ENCODE measurements around the gene BRPF3. TPM values are rescaled to one million over a fixed set of nuclear protein-coding genes. Genes with fewer than 3 reads are reported as not detected.

The BRPF3 gene
- total RNA-seq, 1 donor from 2014 or later = 36.2 TPM

GRCh38 chr6:36198986-36199385 lies 2.4 kb downstream of the BRPF3 start:
- peaks cover 15% of the 10 kb centered on the region for H3K9me3 Mint-ChIP-seq (ENCODE audit: unreplicated experiment)
- H3K4me3 Mint-ChIP-seq (ENCODE audit: unreplicated experiment) = no peak overlapping the region
- DNase-seq = no peak
- H3K36me3 Mint-ChIP-seq (ENCODE audit: unreplicated experiment) = peaks cover 30% of the 10 kb centered on the region
- peaks cover 4% of the 10 kb centered on the region for H3K27me3 Mint-ChIP-seq (ENCODE audit: unreplicated experiment)
- no peak for TF ChIP-seq CTCF (IDR thresholded peaks at IDR 0.05; ENCODE audit: partially characterized antibody, unreplicated experiment)
- no peak overlapping the region for H3K27ac Mint-ChIP-seq (ENCODE audit: unreplicated experiment)
- peaks cover 13% of the 10 kb centered on the region for H3K4me1 Mint-ChIP-seq (ENCODE audit: low read depth, unreplicated experiment)

GRCh38 chr6:36200154-36200891 lies 3.8 kb downstream of the BRPF3 start:
- H3K27me3 Mint-ChIP-seq (ENCODE audit: unreplicated experiment) = peaks cover 2% of the 10 kb centered on the region
- H3K27ac Mint-ChIP-seq (ENCODE audit: unreplicated experiment) = no peak overlapping the region
- no peak for DNase-seq
- TF ChIP-seq CTCF (IDR thresholded peaks at IDR 0.05; ENCODE audit: partially characterized antibody, unreplicated experiment) = no peak
- H3K36me3 Mint-ChIP-seq (ENCODE audit: unreplicated experiment) = peaks cover 34% of the 10 kb centered on the region
- H3K4me3 Mint-ChIP-seq (ENCODE audit: unreplicated experiment) = no peak overlapping the region
- H3K4me1 Mint-ChIP-seq (ENCODE audit: low read depth, unreplicated experiment) = peaks cover 13% of the 10 kb centered on the region
- H3K9me3 Mint-ChIP-seq (ENCODE audit: unreplicated experiment) = peaks cover 15% of the 10 kb centered on the region

GRCh38 chr6:36200998-36201596 lies 4.6 kb downstream of the BRPF3 start:
- no peak for TF ChIP-seq CTCF (IDR thresholded peaks at IDR 0.05; ENCODE audit: partially characterized antibody, unreplicated experiment)
- peaks cover 13% of the 10 kb centered on the region for H3K4me1 Mint-ChIP-seq (ENCODE audit: low read depth, unreplicated experiment)
- peaks cover 4% of the 10 kb centered on the region for H3K27me3 Mint-ChIP-seq (ENCODE audit: unreplicated experiment)
- H3K27ac Mint-ChIP-seq (ENCODE audit: unreplicated experiment) = peak overlapping the region; percentile 65
- H3K9me3 Mint-ChIP-seq (ENCODE audit: unreplicated experiment) = peaks cover 16% of the 10 kb centered on the region
- DNase-seq = no peak
- H3K4me3 Mint-ChIP-seq (ENCODE audit: unreplicated experiment) = peak overlapping the region; percentile 70
- peaks cover 38% of the 10 kb centered on the region for H3K36me3 Mint-ChIP-seq (ENCODE audit: unreplicated experiment)

- peaks cover 16% of the 10 kb centered on the region for H3K9me3 Mint-ChIP-seq (ENCODE audit: unreplicated experiment)
- TF ChIP-seq CTCF (IDR thresholded peaks at IDR 0.05; ENCODE audit: partially characterized antibody, unreplicated experiment) = no peak
- peaks cover 4% of the 10 kb centered on the region for H3K27me3 Mint-ChIP-seq (ENCODE audit: unreplicated experiment)
- DNase-seq = no peak
- peak overlapping the region; percentile 70 for H3K4me3 Mint-ChIP-seq (ENCODE audit: unreplicated experiment)
- H3K36me3 Mint-ChIP-seq (ENCODE audit: unreplicated experiment) = peaks cover 38% of the 10 kb centered on the region
- peak overlapping the region; percentile 65 for H3K27ac Mint-ChIP-seq (ENCODE audit: unreplicated experiment)
- H3K4me1 Mint-ChIP-seq (ENCODE audit: low read depth, unreplicated experiment) = peaks cover 13% of the 10 kb centered on the region
Observed at GRCh38 chr6:36201612-36202011, 5.1 kb downstream of the BRPF3 start.

GRCh38 chr6:36202101-36202500 lies 5.6 kb downstream of the BRPF3 start:
- peaks cover 38% of the 10 kb centered on the region for H3K36me3 Mint-ChIP-seq (ENCODE audit: unreplicated experiment)
- H3K9me3 Mint-ChIP-seq (ENCODE audit: unreplicated experiment) = peaks cover 16% of the 10 kb centered on the region
- DNase-seq = no peak
- peak overlapping the region; percentile 59 for H3K4me3 Mint-ChIP-seq (ENCODE audit: unreplicated experiment)
- H3K27ac Mint-ChIP-seq (ENCODE audit: unreplicated experiment) = no peak overlapping the region
- H3K4me1 Mint-ChIP-seq (ENCODE audit: low read depth, unreplicated experiment) = peaks cover 13% of the 10 kb centered on the region
- TF ChIP-seq CTCF (IDR thresholded peaks at IDR 0.05; ENCODE audit: partially characterized antibody, unreplicated experiment) = no peak
- peaks cover 4% of the 10 kb centered on the region for H3K27me3 Mint-ChIP-seq (ENCODE audit: unreplicated experiment)
